Mammary microvascular endothelial cell (primary cell): ENCODE results near the gene EIF5AL1. TPM values are rescaled to one million over a fixed set of nuclear protein-coding genes. Genes with fewer than 3 reads are reported as not detected.

Source experiments
- total RNA-seq: library from RNA; depleted of rRNA; stranded (reverse); fragments of >200 nt; gene quantifications from 2 replicates; pipeline ENCODE4 v1.2.3, GENCODE V29; 2015

Gene EIF5AL1
- 0.60 and 0.74 TPM in 2 replicates for total RNA-seq

GRCh38 chr10:79511891-79512583, at the start of gene EIF5AL1:
EIF5AL1 (plus strand) TSS chr10:79512533; CDS start chr10:79512650, 117 bp downstream.

GRCh38 chr10:79560160-79560709, 47.9 kb downstream of the EIF5AL1 start, which contains the start of gene SFTPA2:
SFTPA2 (minus strand) TSS chr10:79560407; CDS start chr10:79559483, 924 bp downstream.

Other genes starting within 250 kb of the EIF5AL1 start
- gene PPIF, start 165.1 kb upstream of the EIF5AL1 start, total RNA-seq: 30.0 and 32.9 TPM in 2 replicates
- gene ZCCHC24, start 66.9 kb upstream of the EIF5AL1 start, total RNA-seq: 3.1 and 5.2 TPM in 2 replicates
- gene SFTPA2, start 47.9 kb downstream of the EIF5AL1 start, total RNA-seq: not detected in 2 replicates
- not detected in 2 replicates for gene SFTPA1, start 98.4 kb downstream of the EIF5AL1 start, total RNA-seq
- 0.27 TPM in 1 of 2 replicates, not detected in the other for gene NUTM2B, start 190.7 kb downstream of the EIF5AL1 start, total RNA-seq